H1 (cell line): ENCODE measurements around the gene MBOAT2. TPM values are rescaled to one million over a fixed set of nuclear protein-coding genes. Genes with fewer than 3 reads are reported as not detected.

Experiments used
- CTCF ChIA-PET: fragments of 300-600 bp; sonication (Branson Sonifier 250); formaldehyde crosslinking; loops from one replicate; lab custom pipeline; 2021; ENCODE audit not compliant: partially characterized antibody; lab: Charles Lee
- POLR2A ChIA-PET: fragments of 300-600 bp; sonication (Branson Sonifier 250); formaldehyde crosslinking; loops from one replicate; lab custom pipeline; 2021; ENCODE audit warnings: inconsistent platforms; ENCODE audit not compliant: partially characterized antibody; lab: Charles Lee
- DNase-seq, 2 experiments: peaks; one replicate each; pipeline versions ENCODE4 v3.0.0 to v3.0.0-alpha.2; 2010 to 2022; ENCODE audit warnings: low spot score in 2 of 2, low read depth in 1 of 2, mixed read lengths in 1 of 2
- FAIRE-seq: peaks from 2 replicates; lab custom pipeline; 2011; peaks lifted over from hg19 to GRCh38; lab: Jason Lieb, UNC
- H2AFZ ChIP-seq: 2 replicates; pipeline ENCODE4 v1.8.1; 2012; ENCODE audit warnings: low read length, inconsistent platforms
- H2AK5ac ChIP-seq: 2 replicates; pipeline ENCODE4 v1.6.1; 2013; ENCODE audit warnings: low read depth, low read length
- H2BK120ac ChIP-seq: replicated peaks from 2 replicates; pipeline ENCODE3; 2013; ENCODE audit warnings: low read depth, low read length, inconsistent platforms
- H2BK12ac ChIP-seq: 2 replicates; pipeline ENCODE4 v1.6.1; 2013; ENCODE audit warnings: low read depth, low read length
- H2BK15ac ChIP-seq: 2 replicates; pipeline ENCODE4 v1.6.1; 2013; ENCODE audit warnings: low read length
- H2BK20ac ChIP-seq: 2 replicates; pipeline ENCODE4 v1.6.1; 2013; ENCODE audit warnings: low read length
- H2BK5ac ChIP-seq: 2 replicates; pipeline ENCODE4 v1.6.1; 2013; ENCODE audit warnings: low read depth, low read length
- H3K14ac ChIP-seq: 2 replicates; pipeline ENCODE4 v1.6.1; 2013; ENCODE audit warnings: inconsistent platforms; ENCODE audit not compliant: insufficient read length
- H3K18ac ChIP-seq: 2 replicates; pipeline ENCODE4 v1.6.1; 2013; ENCODE audit warnings: low read length; ENCODE audit errors: extremely low read depth
- H3K23ac ChIP-seq: 2 replicates; pipeline ENCODE4 v1.6.1; 2013; ENCODE audit warnings: inconsistent platforms; ENCODE audit not compliant: insufficient read length
- H3K23me2 ChIP-seq: 2 replicates; pipeline ENCODE4 v1.6.1; 2013; ENCODE audit warnings: low read depth, low read length
- H3K27ac ChIP-seq: 2 replicates; pipeline ENCODE4 v1.6.1; 2011; ENCODE audit warnings: low read depth, low read length, inconsistent platforms
- H3K27me3 ChIP-seq, 4 experiments: replicated peaks in 1 of 4; 1 replicate in 1 of 4; 2 replicates in 3 of 4; pipeline versions ENCODE4 v1.6.1 to v1.8.1; 2011 to 2013; ENCODE audit warnings: low read length in 3 of 4, mild to moderate bottlenecking in 3 of 4, inconsistent platforms in 2 of 4, mixed read lengths in 2 of 4, moderate library complexity in 1 of 4; ENCODE audit not compliant: control insufficient read depth in 3 of 4, insufficient read depth in 3 of 4; ENCODE audit errors: extremely low read depth in 1 of 4
- H3K36me3 ChIP-seq, 4 experiments: 2 replicates each; pipeline versions ENCODE4 v1.6.1 to v1.8.1; 2011 to 2013; ENCODE audit warnings: mild to moderate bottlenecking in 4 of 4, low read length in 3 of 4, moderate library complexity in 2 of 4, control low read depth in 1 of 4, inconsistent platforms in 1 of 4; ENCODE audit not compliant: insufficient read depth in 4 of 4, control insufficient read depth in 2 of 4
- H3K4ac ChIP-seq: replicated peaks from 2 replicates; pipeline ENCODE3; 2013; ENCODE audit warnings: low read length, low read depth, mixed read lengths, inconsistent platforms; ENCODE audit not compliant: insufficient read length
- H3K4me1 ChIP-seq, 4 experiments: replicated peaks in 1 of 4; 1 replicate in 1 of 4; 2 replicates in 3 of 4; pipeline versions ENCODE4 v1.6.1 to v1.8.1; 2011 to 2013; ENCODE audit warnings: low read length in 3 of 4, inconsistent platforms in 2 of 4, mixed read lengths in 1 of 4; ENCODE audit not compliant: insufficient read depth in 4 of 4, control insufficient read depth in 3 of 4
- H3K4me2 ChIP-seq, 2 experiments: 2 replicates each; pipeline versions ENCODE4 v1.6.1 to v1.8.1; 2011 to 2013; ENCODE audit warnings: low read depth in 2 of 2, low read length in 2 of 2, control low read depth in 1 of 2, inconsistent platforms in 1 of 2, mild to moderate bottlenecking in 1 of 2; ENCODE audit not compliant: insufficient read depth in 1 of 2
- H3K4me3 ChIP-seq, 4 experiments: fragments of 200-600, 300-600 bp in 1 of 4; sonication (generic), shearing (Covaris generic), sonication (Bioruptor Twin) in 1 of 4; 2 replicates each; pipeline versions ENCODE4 v1.5.1 to v1.8.1; 2011 to 2016; ENCODE audit warnings: low read length in 4 of 4, low read depth in 3 of 4, control low read depth in 2 of 4, inconsistent platforms in 2 of 4, mild to moderate bottlenecking in 2 of 4, mixed read lengths in 1 of 4, moderate library complexity in 1 of 4; ENCODE audit not compliant: insufficient read depth in 2 of 4; ENCODE audit errors: extremely low read depth in 1 of 4
- H3K56ac ChIP-seq: replicated peaks from 2 replicates; pipeline ENCODE3; 2013; ENCODE audit warnings: low read depth, mild to moderate bottlenecking, mixed read lengths, low read length, inconsistent platforms; ENCODE audit not compliant: insufficient read length
- H3K79me1 ChIP-seq: 2 replicates; pipeline ENCODE4 v1.6.1; 2013; ENCODE audit warnings: low read depth, low read length, control low read depth
- H3K79me2 ChIP-seq, 2 experiments: 2 replicates each; pipeline versions ENCODE4 v1.6.1 to v1.8.1; 2012 to 2013; ENCODE audit warnings: low read length in 2 of 2, mild to moderate bottlenecking in 2 of 2, inconsistent platforms in 1 of 2; ENCODE audit not compliant: insufficient read depth in 2 of 2, control insufficient read depth in 1 of 2
- H3K9ac ChIP-seq, 4 experiments: replicated peaks in 1 of 4; 1 replicate in 1 of 4; 2 replicates in 3 of 4; pipeline versions ENCODE4 v1.6.1 to v1.8.1; 2011 to 2013; ENCODE audit warnings: low read depth in 3 of 4, low read length in 3 of 4, control low read depth in 2 of 4, mild to moderate bottlenecking in 2 of 4, moderate library complexity in 2 of 4, inconsistent platforms in 1 of 4; ENCODE audit errors: extremely low read depth in 1 of 4
- H3K9me3 ChIP-seq, 2 experiments: 2 replicates each; pipeline versions ENCODE4 v1.6.1 to v1.8.1; 2012 to 2013; ENCODE audit warnings: mild to moderate bottlenecking in 2 of 2, moderate library complexity in 2 of 2, control low read depth in 1 of 2, inconsistent platforms in 1 of 2, low read depth in 1 of 2, low read length in 1 of 2, mixed read lengths in 1 of 2; ENCODE audit not compliant: insufficient read depth in 2 of 2
- H4K20me1 ChIP-seq, 2 experiments: replicated peaks in 1 of 2; 2 replicates each; pipeline versions ENCODE3 to v1.8.1; 2011 to 2013; ENCODE audit warnings: inconsistent platforms in 2 of 2, low read length in 2 of 2, mild to moderate bottlenecking in 1 of 2; ENCODE audit not compliant: insufficient read depth in 2 of 2, control insufficient read depth in 1 of 2
- H4K5ac ChIP-seq: 2 replicates; pipeline ENCODE4 v1.6.1; 2013; ENCODE audit warnings: low read length, low read depth, mixed read lengths, inconsistent platforms; ENCODE audit not compliant: insufficient read length
- H4K8ac ChIP-seq: 2 replicates; pipeline ENCODE4 v1.8.0; 2013; ENCODE audit warnings: mild to moderate bottlenecking, moderate library complexity, low read length, inconsistent platforms; ENCODE audit not compliant: insufficient read depth; ENCODE audit errors: extremely low read depth
- H4K91ac ChIP-seq: replicated peaks from 2 replicates; pipeline ENCODE3; 2013; ENCODE audit warnings: low read length, mixed read lengths, inconsistent platforms; ENCODE audit not compliant: insufficient read length
- BACH1 ChIP-seq: IDR thresholded peaks from 2 replicates; pipeline ENCODE4 v1.6.1; 2012; ENCODE audit warnings: low read length, improper control_type of control experiment
- CEBPB ChIP-seq: IDR thresholded peaks from 2 replicates; pipeline ENCODE4 v1.6.1; 2012; ENCODE audit warnings: low read depth, low read length
- CHD2 ChIP-seq: IDR thresholded peaks from 2 replicates; pipeline ENCODE4 v1.6.1; 2012; ENCODE audit warnings: low read length, improper control_type of control experiment
- HDAC6 ChIP-seq: IDR thresholded peaks from one replicate; pipeline ENCODE4 v1.7.1; 2012; ENCODE audit warnings: low read depth, mild to moderate bottlenecking, inconsistent platforms, low read length, moderate library complexity
- KDM1A ChIP-seq: fragments of 200-600, 300-600 bp; sonication (generic); IDR thresholded peaks from 2 replicates; pipeline ENCODE4 v1.7.1; 2016; ENCODE audit warnings: mild to moderate bottlenecking, low read length, borderline replicate concordance
- KDM4A ChIP-seq: IDR thresholded peaks from one replicate; pipeline ENCODE4 v1.7.1; 2012; ENCODE audit warnings: low read depth, mild to moderate bottlenecking, moderate library complexity, low read length, inconsistent platforms; ENCODE audit not compliant: severe bottlenecking
- KDM5A ChIP-seq: fragments of 200-600 bp; IDR thresholded peaks from 2 replicates; pipeline ENCODE4 v1.7.1; 2012; ENCODE audit warnings: mild to moderate bottlenecking, low read length, inconsistent platforms, mixed read lengths
- RBBP5 ChIP-seq: IDR thresholded peaks from 2 replicates; pipeline ENCODE4 v1.7.1; 2012; ENCODE audit warnings: low read depth, mild to moderate bottlenecking, inconsistent platforms, low read length, moderate library complexity, borderline replicate concordance
- RNF2 ChIP-seq: fragments of 200-900, 300-1000 bp; sonication (generic); IDR thresholded peaks from 2 replicates; pipeline ENCODE4 v1.7.1; 2016; ENCODE audit warnings: borderline replicate concordance, low read depth, mild to moderate bottlenecking, antibody characterized with exemption, low read length; ENCODE audit not compliant: poor library complexity, severe bottlenecking; ENCODE audit errors: missing control alignments
- RXRA ChIP-seq: IDR thresholded peaks from 2 replicates; pipeline ENCODE4 v1.6.1; 2011; ENCODE audit warnings: low read depth, mild to moderate bottlenecking, low read length, moderate library complexity; ENCODE audit not compliant: insufficient read depth
- SP4 ChIP-seq: IDR thresholded peaks from 2 replicates; pipeline ENCODE4 v1.6.1; 2012; ENCODE audit warnings: low read length, inconsistent platforms
- TAF7 ChIP-seq: optimal IDR thresholded peaks from 2 replicates; pipeline ENCODE3; 2011; ENCODE audit warnings: low read depth, mild to moderate bottlenecking, inconsistent platforms, low read length, moderate library complexity, borderline replicate concordance
- WGBS, 2 experiments: shearing (Covaris generic) in 1 of 2; methylation state at CpG; one replicate each; pipeline versions ENCODE4 v1.1.6 to v1.1.7; 2013 to 2015; ENCODE audit warnings: low lambda C conversion rate in 2 of 2, mixed read lengths in 2 of 2, inconsistent platforms in 1 of 2, low coverage in 1 of 2, missing lambda C conversion rate in 1 of 2; ENCODE audit not compliant: insufficient replicate concordance in 2 of 2, insufficient coverage in 1 of 2, insufficient read length in 1 of 2; ENCODE audit errors: extremely low coverage in 1 of 2, missing lambda C conversion rate in 1 of 2; 5-methylcytosine and 5-hydroxymethylcytosine counted together
- polyA plus RNA-seq, 7 experiments: library from polyadenylated mRNA; depleted of rRNA in 3 of 7; stranded (reverse) in 5 of 7; unstranded in 2 of 7; fragments of >200 nt in 5 of 7; fragments of 200-250 nt in 2 of 7; gene quantifications; 1 replicate in 5 of 7; 2 replicates in 1 of 7; 4 replicates in 1 of 7; pipeline versions ENCODE4 v1.2.1 to v1.2.3, GENCODE V29; 2011 to 2013; ENCODE audit warnings: missing spikeins in 2 of 7, mixed read lengths in 2 of 7
- total RNA-seq: library from RNA; stranded (reverse); fragmentation: NEBNext Ultra II Directional; extraction: Animal tissue kit (Norgen Biotek cat#: 25700); gene quantifications from 2 replicates; pipeline ENCODE4 v1.2.1, GENCODE V29; 2021
- TF ChIP-seq, protein P1 (sequence below): IDR thresholded peaks from 2 replicates; pipeline ENCODE4 v1.6.1; 2011; ENCODE audit warnings: low read length, improper control_type of control experiment

Gene MBOAT2
- total and polyA plus RNA-seq, 2 of the 8 experiments (the other 6 are each of a cell fraction or from before 2014, with no cell fraction given) = 11.2 to 23.4 TPM

DNA sequence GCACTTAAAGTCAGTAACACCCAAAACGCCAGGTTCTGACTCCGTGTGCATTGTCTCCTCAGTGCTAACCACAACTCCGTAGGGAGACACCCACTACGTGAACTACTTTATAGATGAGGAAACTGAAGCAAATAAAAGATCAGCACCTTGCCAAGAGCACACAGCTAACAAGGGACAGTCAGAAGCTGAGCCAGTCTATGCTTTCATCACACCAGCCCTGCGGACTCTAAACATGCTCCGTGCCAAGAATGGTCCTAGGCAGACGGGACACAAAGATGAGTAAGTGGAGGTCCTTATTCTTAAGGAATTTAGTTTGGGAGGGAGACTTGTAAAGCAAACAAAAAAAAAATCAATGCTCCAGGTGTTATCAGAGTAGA, 9.6 kb downstream of the MBOAT2 start:
- CTCF ChIA-PET = interaction anchor here (1.7 to 2.1 kb wide), 3 partner anchors 10 to 117 kb away, joined by 5 to 9 read pairs (median 7); no protein-coding TSS in a partner anchor
- Histone ChIP-seq H3K23me2 (no peaks in the 10 kb centered on the region), H4K91ac (no peak overlapping the region), H2AFZ (no peak overlapping the region), H3K79me2 (peaks cover 0 to 69% of the 10 kb centered on the region in 2 experiments; a peak in 2 of 4 replicates), H3K27me3 (no peaks in the 10 kb centered on the region), H3K56ac (no peak overlapping the region), H4K5ac (no peak overlapping the region), H2BK20ac (no peak overlapping the region), H3K4me2 (no peak overlapping the region), H3K9me3 (no peaks in the 10 kb centered on the region), H2BK120ac (no peak overlapping the region), H4K20me1 (peaks cover 0 to 4% of the 10 kb centered on the region in 2 experiments), H3K27ac (no peak overlapping the region), H2BK15ac (no peak overlapping the region), H2AK5ac (no peak overlapping the region), H3K4ac (no peak overlapping the region), H4K8ac (no peak overlapping the region), H3K79me1 (peaks cover 3% of the 10 kb centered on the region; the same call in 1 of the 2 replicates), H2BK12ac (no peak overlapping the region), H2BK5ac (no peak overlapping the region), H3K23ac (no peak overlapping the region), H3K14ac (no peak overlapping the region), H3K4me3 (no peak overlapping the region), H3K9ac (no peak overlapping the region), H3K36me3 (no peaks in the 10 kb centered on the region), H3K18ac (no peak overlapping the region), H3K4me1 (peaks cover 3 to 7% (median 3%) of the 10 kb centered on the region in 4 experiments; a peak in 6 of 7 replicates)
- POLR2A ChIA-PET = interaction anchor here (0.6 to 2.6 kb wide), 3 partner anchors 9 to 10 kb away, joined by 3 to 8 read pairs (median 4); partner anchors contain the start of gene MBOAT2
- 92% methylated on average over 7 of the region's 7 CpGs; no CpG with 5 or more reads in 1 of the 2 experiments for WGBS, 2 experiments
- FAIRE-seq = no peak
- no peak for DNase-seq
- TF ChIP-seq, protein P1, sequence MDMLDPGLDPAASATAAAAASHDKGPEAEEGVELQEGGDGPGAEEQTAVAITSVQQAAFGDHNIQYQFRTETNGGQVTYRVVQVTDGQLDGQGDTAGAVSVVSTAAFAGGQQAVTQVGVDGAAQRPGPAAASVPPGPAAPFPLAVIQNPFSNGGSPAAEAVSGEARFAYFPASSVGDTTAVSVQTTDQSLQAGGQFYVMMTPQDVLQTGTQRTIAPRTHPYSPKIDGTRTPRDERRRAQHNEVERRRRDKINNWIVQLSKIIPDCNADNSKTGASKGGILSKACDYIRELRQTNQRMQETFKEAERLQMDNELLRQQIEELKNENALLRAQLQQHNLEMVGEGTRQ = no peak
- TF ChIP-seq RXRA (no peak), KDM5A (no peak), RNF2 (no peak), RBBP5 (no peak), KDM1A (no peak), CEBPB (no peak), KDM4A (no peak), HDAC6 (no peak), CHD2 (no peak), SP4 (no peak), TAF7 (no peak), BACH1 (no peak)
